Panc1 (cell line): ENCODE data around the gene SMAD3. TPM values are rescaled to one million over a fixed set of nuclear protein-coding genes. Genes with fewer than 3 reads are reported as not detected.
A peak's percentile ranks its signal among the peaks of the same experiment; 100 is the strongest.

Source experiments
- ATAC-seq: fragments of 200-7000 bp; cut with Tn5 transposase; 2 replicates; pipeline ENCODE4 v1.9.1; 2020; ENCODE audit warnings: mild to moderate bottlenecking, moderate library complexity
- BruUV-seq: library from RNA; stranded (reverse); fragments of 400-500 nt; replicated peaks from 2 replicates; lab custom pipeline; 2021; lab: Mats Ljungman, UMichigan
- CTCF ChIA-PET: fragments of 300-600 bp; sonication (Branson Sonifier 250); formaldehyde crosslinking; loops from one replicate; lab custom pipeline; 2022; ENCODE audit warnings: antibody characterized with exemption; lab: Charles Lee
- POLR2A ChIA-PET: fragments of 300-600 bp; sonication (Branson Sonifier 250); formaldehyde crosslinking; loops from one replicate; lab custom pipeline; 2022; ENCODE audit warnings: antibody characterized with exemption; lab: Charles Lee
- DNase-seq: peaks from one replicate; pipeline ENCODE4 v3.0.0-alpha.2; 2010; ENCODE audit warnings: low read depth, low spot score
- H3K27ac ChIP-seq: 2 replicates; pipeline ENCODE4 v1.5.1; 2011; ENCODE audit warnings: mild to moderate bottlenecking, low read length, inconsistent platforms
- H3K27me3 ChIP-seq: fragments of 200-500 bp; sonication (Bioruptor generic); 2 replicates; pipeline ENCODE4 v1.6.0; 2014; ENCODE audit warnings: low read length, inconsistent platforms; ENCODE audit not compliant: control insufficient read depth, insufficient read depth
- H3K36me3 ChIP-seq: fragments of 200-500 bp; sonication (Bioruptor generic); 2 replicates; pipeline ENCODE4 v1.5.1; 2014; ENCODE audit warnings: inconsistent platforms, mild to moderate bottlenecking, low read length, moderate library complexity; ENCODE audit not compliant: control insufficient read depth, insufficient read depth
- H3K4me1 ChIP-seq: 2 replicates; pipeline ENCODE4 v1.5.1; 2011; ENCODE audit warnings: inconsistent platforms, mild to moderate bottlenecking, low read length, moderate library complexity; ENCODE audit not compliant: control insufficient read depth, insufficient read depth
- H3K4me3 ChIP-seq, 2 experiments: 2 replicates each; pipeline ENCODE4 v1.5.1; 2011 to 2012; ENCODE audit warnings: low read depth in 2 of 2, low read length in 2 of 2, mild to moderate bottlenecking in 2 of 2, inconsistent platforms in 1 of 2, moderate library complexity in 1 of 2
- H3K9me3 ChIP-seq: fragments of 200-500 bp; sonication (Bioruptor generic); 2 replicates; pipeline ENCODE4 v1.5.1; 2014; ENCODE audit warnings: low read depth, mild to moderate bottlenecking, inconsistent platforms, low read length, moderate library complexity; ENCODE audit not compliant: control insufficient read depth, insufficient read depth
- POLR2AphosphoS5 ChIP-seq: IDR thresholded peaks from 2 replicates; pipeline ENCODE4 v1.6.1; 2012; ENCODE audit warnings: mild to moderate bottlenecking, low read depth, low read length, moderate library complexity
- REST ChIP-seq, 2 experiments: IDR thresholded peaks; 2 replicates each; pipeline ENCODE4 v1.6.1; 2011 to 2012; ENCODE audit warnings: low read depth in 2 of 2, control low read depth in 1 of 2, low read length in 1 of 2, mild to moderate bottlenecking in 1 of 2, moderate library complexity in 1 of 2; ENCODE audit not compliant: insufficient read depth in 1 of 2
- SIN3A ChIP-seq: IDR thresholded peaks from 2 replicates; pipeline ENCODE4 v1.6.1; 2012; ENCODE audit warnings: low read depth, mild to moderate bottlenecking, low read length, moderate library complexity, borderline replicate concordance; ENCODE audit not compliant: insufficient read depth
- TCF7L2 ChIP-seq: IDR thresholded peaks from 2 replicates; pipeline ENCODE4 v1.6.1; 2011; ENCODE audit warnings: mild to moderate bottlenecking, low read depth, low read length, inconsistent platforms
- in situ Hi-C: cut with HindIII; loops from 2 replicates; pipeline ENCODE4 v1.10.0; 2016; ENCODE audit warnings: low sequenced_read_pairs, low pct_unique_long_range_greater_than_20kb
- intact Hi-C: fragments of 100-400 bp; cut with micrococcal nuclease; formaldehyde crosslinking; loops from one replicate; pipeline ENCODE4 v1.10.0; 2022; ENCODE audit not compliant: unreplicated experiment
- total RNA-seq: library from RNA; stranded (reverse); gene quantifications from one replicate; pipeline ENCODE4 v1.2.1, GENCODE V29; 2021; ENCODE audit not compliant: unreplicated experiment

SMAD3 gene
- total RNA-seq, 1 experiment from 2014 or later, result 394 TPM

- in situ Hi-C loops (no loop called here), intact Hi-C loops (no loop called here)
- no peaks in the 10 kb centered on the region for H3K27me3 ChIP-seq
- ATAC-seq, result no peak
- ChIA-PET CTCF (no interaction called here), POLR2A (interaction anchor here (1.2 kb wide), 1 partner anchor 47 kb away, joined by 3 read pairs; no protein-coding TSS in a partner anchor)
- H3K9me3 ChIP-seq, result no peaks in the 10 kb centered on the region
- no peak overlapping the region for H3K4me3 ChIP-seq
- no peak for DNase-seq
- no TSS peak for BruUV-seq
- H3K36me3 ChIP-seq, result peaks cover 37% of the 10 kb centered on the region
- H3K27ac ChIP-seq, result peak overlapping the region; percentile 94
- peaks cover 93% of the 10 kb centered on the region for H3K4me1 ChIP-seq
- TF ChIP-seq TCF7L2, result no peak
These were observed 115.8 kb downstream of the SMAD3 start for GRCh38 chr15:67181221-67181639.

- Histone ChIP-seq H3K4me1 (peaks cover 91% of the 10 kb centered on the region), H3K4me3 (no peak overlapping the region), H3K27ac (peak overlapping the region; percentile 84), H3K27me3 (no peaks in the 10 kb centered on the region), H3K9me3 (no peaks in the 10 kb centered on the region), H3K36me3 (peaks cover 50% of the 10 kb centered on the region)
- BruUV-seq, result TSS peak; percentile 8
- CTCF ChIA-PET, result no interaction called here
- intact Hi-C loops, result no loop called here
- no peak for ATAC-seq
- TF ChIP-seq POLR2AphosphoS5, result peak; percentile 72; the same call in 1 of the 2 replicates
- TF ChIP-seq REST (IDR thresholded peaks at IDR 0.05; ENCODE audit: insufficient read depth in 1 of 2, low read depth in 2 of 2, low read length in 1 of 2), result no peak
- no peak for DNase-seq
- POLR2A ChIA-PET, result no interaction called here
- in situ Hi-C loops, result no loop called here
These were observed 118.2 kb downstream of the SMAD3 start for GRCh38 chr15:67183443-67184169.

GRCh38 chr15:67184208-67184925 lies 119.0 kb downstream of the SMAD3 start:
- Histone ChIP-seq H3K4me3 (no peak overlapping the region), H3K27me3 (no peaks in the 10 kb centered on the region), H3K27ac (peak overlapping the region; percentile 84), H3K36me3 (peaks cover 47% of the 10 kb centered on the region), H3K9me3 (no peaks in the 10 kb centered on the region), H3K4me1 (peaks cover 91% of the 10 kb centered on the region)
- TF ChIP-seq SIN3A (no peak), REST (IDR thresholded peaks at IDR 0.05; ENCODE audit: insufficient read depth in 1 of 2, low read depth in 2 of 2, low read length in 1 of 2) (no peak)
- ATAC-seq (no peak), DNase-seq (no peak)
- CTCF ChIA-PET, result no interaction called here
- in situ Hi-C loops, result no loop called here
- POLR2A ChIA-PET, result no interaction called here
- BruUV-seq, result no TSS peak
- intact Hi-C loops, result no loop called here
